HG03521 (cell line): ENCODE results near the gene TATDN3.
"Not testable (repeated sequence)": the region's sequence is repeated elsewhere in the genome, so short reads cannot be mapped to it uniquely, and the experiment has no call there.

Experiments
- ATAC-seq: cut with Tn5 transposase; IDR thresholded peaks from one replicate; pipeline ENCODE4 v1.9.1; 2021; ENCODE audit warnings: mild to moderate bottlenecking, moderate library complexity; ENCODE audit not compliant: unreplicated experiment

TATDN3 gene

GRCh38 chr1:212827171-212827776 is 35.6 kb downstream of the TATDN3 start:
- no peak for ATAC-seq

- ATAC-seq: no peak
These were observed 36.2 kb downstream of the TATDN3 start for GRCh38 chr1:212827831-212828278.

- ATAC-seq: no peak
These were observed 36.7 kb downstream of the TATDN3 start for GRCh38 chr1:212828395-212828794.

- ATAC-seq: peak; percentile 54
These were observed 41.8 kb downstream of the TATDN3 start for GRCh38 chr1:212833211-212834207.

- ATAC-seq: no peak
These were observed 46.5 kb downstream of the TATDN3 start for GRCh38 chr1:212838145-212838544.

- ATAC-seq: not testable (repeated sequence)
These were observed 52.8 kb downstream of the TATDN3 start for GRCh38 chr1:212844521-212844920.

- no peak for ATAC-seq
These were observed 55.9 kb downstream of the TATDN3 start, which contains the start of gene SPATA45 for GRCh38 chr1:212847549-212847948. Gene SPATA45 (minus strand): TSS chr1:212847649. CDS start chr1:212836149, 11,500 bp downstream.

GRCh38 chr1:212852105-212852688 is 60.5 kb downstream of the TATDN3 start:
- ATAC-seq: no peak

- ATAC-seq: no peak
These were observed 62.0 kb downstream of the TATDN3 start for GRCh38 chr1:212853658-212854057.

- no peak for ATAC-seq
These were observed 65.1 kb downstream of the TATDN3 start for GRCh38 chr1:212856755-212857154.

GRCh38 chr1:212857992-212858460 is 66.3 kb downstream of the TATDN3 start, which contains the start of gene FLVCR1:
Gene FLVCR1 (plus strand): TSS chr1:212858275. CDS start chr1:212858453, 178 bp downstream.
- peak; percentile 97 for ATAC-seq

- peak; percentile 13 for ATAC-seq
These were observed 67.0 kb downstream of the TATDN3 start for GRCh38 chr1:212858461-212859265.

GRCh38 chr1:212860713-212861581 is 69.3 kb downstream of the TATDN3 start:
- no peak for ATAC-seq

GRCh38 chr1:212862111-212862690 is 70.5 kb downstream of the TATDN3 start:
- no peak for ATAC-seq

- not testable (repeated sequence) for ATAC-seq
These were observed 71.7 kb downstream of the TATDN3 start for GRCh38 chr1:212863345-212863744.

- no peak for ATAC-seq
These were observed 72.5 kb downstream of the TATDN3 start for GRCh38 chr1:212864201-212864600.
